SK-N-SH treated with all-trans-retinoic acid at 6 μM for 48 hours (cell line): ENCODE measurements around the gene ZNF140.

Source experiments
- ARNTL ChIP-seq: fragments of 450-650 bp; formaldehyde crosslinking; IDR thresholded peaks from 2 replicates; pipeline ENCODE4 v1.5.0; 2020; ENCODE audit warnings: low read depth, mild to moderate bottlenecking, moderate library complexity, borderline replicate concordance
- BACH2 ChIP-seq: fragments of 250-450 bp; sonication (Bioruptor Pico); IDR thresholded peaks from 2 replicates; pipeline ENCODE4 v1.9.0; 2021; ENCODE audit warnings: mild to moderate bottlenecking, borderline replicate concordance
- CSRNP3 ChIP-seq: fragments of 250-450 bp; sonication (Bioruptor Pico); IDR thresholded peaks from 2 replicates; pipeline ENCODE4 v1.5.1; 2021; ENCODE audit warnings: mild to moderate bottlenecking, moderate library complexity
- ESRRG ChIP-seq: fragments of 250-450 bp; sonication (Bioruptor Pico); IDR thresholded peaks from 2 replicates; pipeline ENCODE4 v1.6.1; 2021; ENCODE audit warnings: mild to moderate bottlenecking
- POU6F1 ChIP-seq: fragments of 250-450 bp; sonication (Bioruptor Pico); IDR thresholded peaks from 2 replicates; pipeline ENCODE4 v1.8.0; 2021; ENCODE audit warnings: low read depth, mild to moderate bottlenecking, moderate library complexity, borderline replicate concordance
- RARB ChIP-seq: fragments of 250-450 bp; sonication (Bioruptor Pico); IDR thresholded peaks from 2 replicates; pipeline ENCODE4 v1.8.0; 2021; ENCODE audit warnings: mild to moderate bottlenecking, moderate library complexity
- ZNF70 ChIP-seq: fragments of 450-650 bp; formaldehyde crosslinking; IDR thresholded peaks from 2 replicates; pipeline ENCODE4 v1.5.0; 2020; ENCODE audit warnings: mild to moderate bottlenecking, moderate library complexity
- TF ChIP-seq, protein P1 (sequence below): fragments of 250-450 bp; sonication (Bioruptor Pico); IDR thresholded peaks from 2 replicates; pipeline ENCODE4 v1.8.0; 2020; ENCODE audit warnings: mild to moderate bottlenecking, moderate library complexity, borderline replicate concordance
- TF ChIP-seq, protein P2 (sequence below): fragments of 250-450 bp; sonication (Bioruptor Pico); IDR thresholded peaks from 2 replicates; pipeline ENCODE4 v1.5.1; 2020; ENCODE audit warnings: low read depth, mild to moderate bottlenecking, moderate library complexity

DNA sequence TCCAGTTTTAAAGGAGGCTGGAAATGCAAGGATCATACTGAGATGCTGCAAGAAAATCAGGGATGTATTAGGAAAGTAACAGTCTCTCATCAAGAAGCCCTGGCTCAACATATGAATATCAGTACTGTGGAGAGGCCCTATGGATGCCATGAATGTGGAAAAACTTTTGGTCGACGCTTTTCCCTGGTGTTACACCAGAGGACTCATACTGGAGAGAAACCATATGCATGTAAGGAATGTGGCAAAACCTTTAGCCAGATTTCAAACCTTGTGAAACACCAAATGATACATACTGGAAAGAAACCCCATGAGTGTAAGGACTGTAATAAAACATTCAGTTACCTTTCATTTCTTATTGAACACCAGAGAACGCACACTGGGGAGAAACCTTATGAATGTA, 24.9 kb downstream of the ZNF140 start:
- TF ChIP-seq ZNF70 (CRISPR knock-in tag), result no peak
- TF ChIP-seq, protein P1, sequence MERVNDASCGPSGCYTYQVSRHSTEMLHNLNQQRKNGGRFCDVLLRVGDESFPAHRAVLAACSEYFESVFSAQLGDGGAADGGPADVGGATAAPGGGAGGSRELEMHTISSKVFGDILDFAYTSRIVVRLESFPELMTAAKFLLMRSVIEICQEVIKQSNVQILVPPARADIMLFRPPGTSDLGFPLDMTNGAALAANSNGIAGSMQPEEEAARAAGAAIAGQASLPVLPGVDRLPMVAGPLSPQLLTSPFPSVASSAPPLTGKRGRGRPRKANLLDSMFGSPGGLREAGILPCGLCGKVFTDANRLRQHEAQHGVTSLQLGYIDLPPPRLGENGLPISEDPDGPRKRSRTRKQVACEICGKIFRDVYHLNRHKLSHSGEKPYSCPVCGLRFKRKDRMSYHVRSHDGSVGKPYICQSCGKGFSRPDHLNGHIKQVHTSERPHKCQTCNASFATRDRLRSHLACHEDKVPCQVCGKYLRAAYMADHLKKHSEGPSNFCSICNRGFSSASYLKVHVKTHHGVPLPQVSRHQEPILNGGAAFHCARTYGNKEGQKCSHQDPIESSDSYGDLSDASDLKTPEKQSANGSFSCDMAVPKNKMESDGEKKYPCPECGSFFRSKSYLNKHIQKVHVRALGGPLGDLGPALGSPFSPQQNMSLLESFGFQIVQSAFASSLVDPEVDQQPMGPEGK (CRISPR knock-in tag), result no peak
- no peak for TF ChIP-seq ESRRG (CRISPR knock-in tag)
- no peak for TF ChIP-seq RARB (CRISPR knock-in tag)
- TF ChIP-seq ARNTL (CRISPR knock-in tag), result no peak
- TF ChIP-seq BACH2 (CRISPR knock-in tag), result no peak
- TF ChIP-seq POU6F1, result no peak
- TF ChIP-seq, protein P2, sequence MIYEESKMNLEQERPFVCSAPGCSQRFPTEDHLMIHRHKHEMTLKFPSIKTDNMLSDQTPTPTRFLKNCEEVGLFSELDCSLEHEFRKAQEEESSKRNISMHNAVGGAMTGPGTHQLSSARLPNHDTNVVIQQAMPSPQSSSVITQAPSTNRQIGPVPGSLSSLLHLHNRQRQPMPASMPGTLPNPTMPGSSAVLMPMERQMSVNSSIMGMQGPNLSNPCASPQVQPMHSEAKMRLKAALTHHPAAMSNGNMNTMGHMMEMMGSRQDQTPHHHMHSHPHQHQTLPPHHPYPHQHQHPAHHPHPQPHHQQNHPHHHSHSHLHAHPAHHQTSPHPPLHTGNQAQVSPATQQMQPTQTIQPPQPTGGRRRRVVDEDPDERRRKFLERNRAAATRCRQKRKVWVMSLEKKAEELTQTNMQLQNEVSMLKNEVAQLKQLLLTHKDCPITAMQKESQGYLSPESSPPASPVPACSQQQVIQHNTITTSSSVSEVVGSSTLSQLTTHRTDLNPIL (CRISPR knock-in tag), result no peak
- no peak for TF ChIP-seq CSRNP3 (CRISPR knock-in tag)
